Neural progenitor cell (in vitro differentiated cells): ENCODE results near the gene TTLL12.

Source experiments
- EZH2 ChIP-seq: fragments of 200-600 bp; sonication (generic); IDR thresholded peaks from 2 replicates; pipeline ENCODE4 v1.6.1; 2017; ENCODE audit warnings: antibody characterized with exemption, mild to moderate bottlenecking, moderate library complexity
- EZH2phosphoT487 ChIP-seq: fragments of 200-600 bp; sonication (generic); IDR thresholded peaks from 2 replicates; pipeline ENCODE4 v1.6.1; 2017; ENCODE audit warnings: antibody characterized with exemption
- TF ChIP-seq, protein P1 (sequence below): fragments of 200-600 bp; sonication (generic); IDR thresholded peaks from 2 replicates; pipeline ENCODE4 v1.5.1; 2017; ENCODE audit warnings: antibody characterized with exemption, mild to moderate bottlenecking

DNA sequence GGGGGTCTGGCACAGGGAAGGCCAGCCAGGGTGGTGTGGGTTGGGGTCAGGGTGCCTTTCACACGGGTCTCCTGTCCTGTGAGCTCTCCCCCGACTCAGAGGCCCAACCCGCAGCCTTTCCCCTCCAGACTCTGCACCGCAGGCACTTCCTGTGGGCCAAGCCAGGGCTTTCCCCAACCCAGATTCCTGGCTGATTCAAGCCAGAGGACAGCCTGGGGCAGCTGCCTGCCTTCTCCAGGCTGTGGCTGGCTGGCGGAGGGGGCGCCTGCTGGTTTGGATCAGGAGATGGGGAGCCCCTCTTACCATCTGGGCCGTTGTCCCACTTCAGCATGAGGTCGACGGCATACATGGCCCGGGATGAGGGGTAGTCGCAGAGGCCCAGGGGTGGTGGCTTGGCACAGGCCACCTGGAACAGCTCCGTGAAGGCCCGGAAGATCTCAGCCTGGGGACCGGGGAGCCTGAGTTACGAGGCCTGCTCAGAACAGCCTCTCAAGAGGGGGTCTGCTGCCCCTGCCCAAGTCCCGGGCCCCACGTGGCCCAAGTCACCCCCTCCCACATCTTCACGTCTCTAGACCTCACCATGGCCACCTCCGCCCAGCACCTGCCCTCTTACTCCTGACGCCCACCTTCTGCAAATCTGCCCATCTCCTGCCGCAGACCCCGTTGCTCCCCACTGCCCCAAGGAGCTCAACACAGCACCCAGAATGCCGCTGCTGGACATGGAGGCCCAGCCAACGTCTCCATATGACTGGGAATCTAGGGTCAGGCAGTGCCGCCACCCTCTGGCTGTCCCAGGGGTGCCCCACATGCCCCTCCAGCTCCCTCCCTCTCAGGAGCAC lies 18.2 kb downstream of the TTLL12 start:
- TF ChIP-seq, protein P1, sequence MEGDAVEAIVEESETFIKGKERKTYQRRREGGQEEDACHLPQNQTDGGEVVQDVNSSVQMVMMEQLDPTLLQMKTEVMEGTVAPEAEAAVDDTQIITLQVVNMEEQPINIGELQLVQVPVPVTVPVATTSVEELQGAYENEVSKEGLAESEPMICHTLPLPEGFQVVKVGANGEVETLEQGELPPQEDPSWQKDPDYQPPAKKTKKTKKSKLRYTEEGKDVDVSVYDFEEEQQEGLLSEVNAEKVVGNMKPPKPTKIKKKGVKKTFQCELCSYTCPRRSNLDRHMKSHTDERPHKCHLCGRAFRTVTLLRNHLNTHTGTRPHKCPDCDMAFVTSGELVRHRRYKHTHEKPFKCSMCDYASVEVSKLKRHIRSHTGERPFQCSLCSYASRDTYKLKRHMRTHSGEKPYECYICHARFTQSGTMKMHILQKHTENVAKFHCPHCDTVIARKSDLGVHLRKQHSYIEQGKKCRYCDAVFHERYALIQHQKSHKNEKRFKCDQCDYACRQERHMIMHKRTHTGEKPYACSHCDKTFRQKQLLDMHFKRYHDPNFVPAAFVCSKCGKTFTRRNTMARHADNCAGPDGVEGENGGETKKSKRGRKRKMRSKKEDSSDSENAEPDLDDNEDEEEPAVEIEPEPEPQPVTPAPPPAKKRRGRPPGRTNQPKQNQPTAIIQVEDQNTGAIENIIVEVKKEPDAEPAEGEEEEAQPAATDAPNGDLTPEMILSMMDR = no peak
- TF ChIP-seq EZH2 (no peak), EZH2phosphoT487 (no peak)
